ENCODE measurements around the gene RAPGEF4.
"Not testable (repeated sequence)": the region's sequence is repeated elsewhere in the genome, so short reads cannot be mapped to it uniquely, and the experiment has no call there.

RAPGEF4 gene

DNA sequence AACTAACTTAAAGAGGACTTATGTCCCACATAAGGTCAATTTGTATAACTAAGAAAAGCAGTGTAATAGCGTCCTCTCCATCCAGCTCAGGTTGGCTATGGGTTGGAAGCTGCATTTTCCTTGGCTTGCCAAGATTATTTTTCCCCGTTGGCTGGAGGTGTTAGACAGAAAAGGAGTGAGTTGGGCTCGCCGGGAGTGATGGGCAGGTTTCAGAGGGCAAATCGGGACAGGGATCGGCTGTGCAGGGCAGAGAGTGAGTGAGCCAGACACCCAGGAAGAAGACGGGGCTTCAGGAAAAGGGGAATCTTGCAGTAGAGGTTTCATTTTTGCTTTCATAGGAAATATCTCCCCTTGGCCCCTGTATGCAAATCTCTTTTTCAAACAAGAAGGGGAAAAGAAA, 298.5 kb downstream of the RAPGEF4 start:
- DNase-seq (ENCODE audit: low spot score) = no peak

DNA sequence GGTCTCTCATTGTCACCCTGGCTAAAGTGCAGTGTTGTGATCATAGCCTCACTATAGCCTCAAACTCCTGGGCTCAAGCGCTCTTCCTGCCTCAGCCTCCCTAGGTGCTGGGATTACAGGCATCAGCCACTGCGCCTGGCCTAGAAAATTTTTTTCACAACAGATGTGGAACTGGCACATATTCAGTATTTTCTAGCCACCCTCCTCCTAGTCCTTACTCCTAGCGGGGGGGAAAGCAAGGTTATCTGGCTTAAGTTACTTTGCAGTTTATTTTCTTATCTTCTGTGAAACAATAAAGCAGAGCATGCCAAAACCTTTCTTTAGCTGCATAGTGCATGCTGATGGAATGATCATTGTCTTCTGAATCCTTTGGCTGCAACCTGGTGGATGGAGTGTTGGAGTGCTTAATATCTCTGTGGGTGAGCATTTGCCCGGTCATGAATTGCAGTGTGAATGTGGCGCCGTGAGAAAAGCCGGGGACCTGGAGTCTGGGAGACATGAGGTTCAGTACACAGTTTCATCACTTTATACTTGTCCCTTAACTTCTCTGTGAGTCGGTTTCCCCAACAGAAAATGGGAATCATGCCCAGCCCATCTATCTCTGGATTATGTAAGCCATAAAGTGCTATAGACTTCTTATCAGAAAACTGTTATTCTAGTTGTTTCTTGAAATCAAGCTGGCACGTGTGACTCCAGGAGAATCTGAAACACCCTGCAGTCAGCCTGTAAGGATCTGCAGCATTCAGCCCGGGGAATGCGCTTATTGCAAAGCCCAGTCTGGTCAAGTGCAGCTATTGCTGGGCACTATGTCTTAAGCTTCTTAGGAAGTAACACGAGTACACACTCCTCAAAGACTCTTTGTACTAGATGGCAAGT, 301.8 kb downstream of the RAPGEF4 start:
- DNase-seq (ENCODE audit: low spot score) = no peak

DNA sequence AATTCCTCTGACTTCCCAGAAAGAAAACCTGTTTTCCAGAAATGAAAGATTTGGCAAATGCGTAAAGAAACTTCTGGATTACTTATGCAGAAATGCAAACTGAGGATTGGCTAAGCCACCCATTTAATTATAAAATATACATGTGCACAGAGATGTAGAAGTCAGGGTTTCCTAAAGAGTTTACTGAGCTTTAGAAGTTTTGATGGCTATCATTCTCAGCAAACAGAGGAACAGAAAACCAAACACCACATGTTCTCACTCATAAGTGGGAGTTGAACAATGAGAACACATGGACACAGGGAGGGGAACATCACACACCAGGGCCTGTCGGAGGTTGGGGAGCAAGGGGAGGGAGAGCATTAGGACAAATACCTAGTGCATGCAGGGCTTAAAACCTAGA, 302.6 kb downstream of the RAPGEF4 start:
- DNase-seq (ENCODE audit: low spot score) = not testable (repeated sequence)

- no peak for DNase-seq (ENCODE audit: low spot score)
Observed at GRCh38 chr2:173040729-173041128, 305.1 kb downstream of the RAPGEF4 start.

- DNase-seq (ENCODE audit: low spot score) = peak; percentile 28
Observed at GRCh38 chr2:173043476-173043875, 307.8 kb downstream of the RAPGEF4 start.

GRCh38 chr2:173043897-173044519, 308.4 kb downstream of the RAPGEF4 start:
- no peak for DNase-seq (ENCODE audit: low spot score)

- no peak for DNase-seq (ENCODE audit: low spot score)
Observed at GRCh38 chr2:173044686-173045085, 309.0 kb downstream of the RAPGEF4 start.

GRCh38 chr2:173045181-173045580, 309.5 kb downstream of the RAPGEF4 start:
- no peak for DNase-seq (ENCODE audit: low spot score)

GRCh38 chr2:173048522-173048896, 312.9 kb downstream of the RAPGEF4 start:
- DNase-seq (ENCODE audit: low spot score) = no peak

DNA sequence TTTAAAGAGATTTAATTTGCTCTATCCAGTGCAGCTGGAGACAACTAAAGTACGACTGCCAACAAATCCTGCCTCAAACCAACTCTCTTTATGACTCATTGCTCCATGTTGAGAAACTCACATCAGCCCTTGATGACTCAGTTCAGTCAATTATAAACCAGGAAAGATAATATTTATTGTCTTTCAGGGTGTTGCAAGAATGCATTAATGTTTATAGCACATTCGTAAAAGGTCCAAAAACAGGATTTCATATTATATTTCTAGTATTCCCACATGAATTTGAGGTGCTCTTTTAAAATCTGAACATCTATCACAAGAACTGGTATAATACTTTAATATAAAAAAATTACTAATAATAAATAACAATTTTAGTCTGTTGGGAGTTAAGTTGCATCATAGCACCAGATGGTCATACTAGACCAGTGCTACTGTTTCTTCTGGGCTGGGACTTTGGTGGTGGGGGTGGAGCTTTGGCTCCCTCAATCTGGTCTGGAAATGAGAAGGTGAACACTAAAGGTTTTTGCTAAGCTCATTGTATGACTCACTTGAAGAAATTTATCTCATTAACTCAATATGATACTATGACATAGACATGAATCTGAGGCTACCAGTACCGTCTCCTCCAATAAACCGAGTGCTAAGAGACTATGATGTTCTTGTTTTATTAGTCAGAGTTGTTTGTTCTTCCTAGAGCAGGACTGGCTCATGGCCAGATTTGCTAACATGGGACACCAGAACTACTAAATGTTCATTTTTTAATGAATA, 313.4 kb downstream of the RAPGEF4 start:
- peak; percentile 99 for DNase-seq (ENCODE audit: low spot score)

DNA sequence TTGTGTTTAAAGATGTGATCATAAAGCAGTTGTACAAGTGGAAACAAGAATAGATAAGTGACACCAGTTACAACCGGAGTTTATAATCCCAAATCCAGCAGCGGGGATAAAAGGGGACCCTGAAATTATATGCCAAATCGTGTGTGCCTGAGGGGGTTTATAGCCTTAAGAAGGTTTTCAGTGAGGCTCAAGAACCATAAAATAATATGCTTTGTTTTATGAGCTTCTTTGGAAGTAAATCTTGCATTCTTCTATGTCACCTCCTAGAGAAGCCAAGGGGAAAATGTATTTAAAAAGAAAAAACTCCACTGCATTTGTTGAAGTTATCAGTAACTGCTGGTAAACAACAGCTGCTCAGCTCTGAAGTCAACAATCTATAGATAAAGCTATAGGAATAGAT, 314.2 kb downstream of the RAPGEF4 start:
- DNase-seq (ENCODE audit: low spot score) = no peak

DNA sequence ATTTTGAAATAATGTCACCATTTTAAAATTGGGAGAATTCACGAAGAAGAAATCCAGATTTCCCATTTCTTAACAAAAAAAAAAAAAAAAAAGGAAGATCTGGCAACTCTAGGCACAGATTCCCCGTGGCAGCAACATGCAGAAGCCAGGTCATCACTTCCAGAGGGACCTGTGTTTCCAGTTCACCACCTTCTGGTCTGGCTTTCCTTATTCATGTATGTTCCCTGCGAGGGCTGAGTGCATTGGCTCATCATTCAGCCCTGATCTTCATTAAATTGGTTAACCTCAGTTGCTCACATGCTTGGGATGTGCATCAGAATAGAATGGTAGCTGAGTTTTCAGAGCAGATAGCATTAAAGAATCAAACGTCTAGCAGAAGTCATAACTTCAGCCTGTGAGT, 315.0 kb downstream of the RAPGEF4 start:
- peak; percentile 44 for DNase-seq (ENCODE audit: low spot score)

- DNase-seq (ENCODE audit: low spot score) = no peak
Observed at GRCh38 chr2:173051463-173052215, 316.0 kb downstream of the RAPGEF4 start.

DNA sequence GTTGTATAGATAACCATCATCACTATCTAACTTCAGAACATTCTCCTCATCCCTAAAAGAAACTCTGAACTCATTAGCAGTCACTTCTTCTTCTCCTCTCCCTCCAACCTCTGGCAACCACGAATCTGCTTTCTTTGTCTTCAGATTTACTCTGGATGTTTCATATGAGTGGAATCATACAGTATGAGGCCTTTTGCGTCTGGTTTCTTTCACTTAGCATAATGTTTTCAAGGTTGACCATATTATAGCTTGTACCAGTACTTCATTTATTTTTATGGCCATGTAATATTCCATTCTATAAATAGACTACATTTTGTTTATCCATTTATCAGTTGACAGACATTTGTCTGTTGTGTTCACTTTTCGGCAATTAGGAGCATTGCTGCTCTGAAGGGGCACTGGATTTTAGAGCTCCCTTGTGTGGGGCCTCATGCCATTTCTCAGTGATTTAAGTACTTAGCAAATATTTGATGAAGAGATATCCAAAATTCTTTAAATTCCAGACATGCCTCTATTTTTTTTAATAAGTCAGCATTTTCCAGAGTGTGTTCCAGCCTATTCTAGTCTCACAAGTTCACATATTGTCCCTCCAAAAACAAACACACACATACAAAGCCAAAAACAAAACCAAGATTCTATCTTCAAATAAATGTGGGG, 317.5 kb downstream of the RAPGEF4 start:
- DNase-seq (ENCODE audit: low spot score) = peak; percentile 27

DNA sequence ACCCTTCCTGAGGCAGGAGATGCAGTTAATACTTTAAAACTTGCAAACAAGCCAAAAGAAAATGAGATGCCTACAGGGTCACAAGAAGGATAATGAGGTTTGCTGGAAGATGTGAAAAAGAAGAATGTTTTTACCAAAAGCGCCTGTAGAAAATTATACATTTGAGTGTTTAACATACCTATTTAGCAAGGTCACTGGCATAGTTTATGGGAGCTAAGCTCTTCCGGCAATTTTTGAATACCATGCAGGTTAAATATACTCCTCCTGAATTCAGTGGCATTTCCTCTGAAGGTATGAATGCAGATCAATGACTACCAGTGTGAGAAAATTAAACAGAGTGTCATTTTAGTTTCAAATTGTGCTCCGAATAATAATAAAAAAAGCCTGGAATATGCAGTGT, 318.8 kb downstream of the RAPGEF4 start:
- DNase-seq (ENCODE audit: low spot score) = peak; percentile 32

DNA sequence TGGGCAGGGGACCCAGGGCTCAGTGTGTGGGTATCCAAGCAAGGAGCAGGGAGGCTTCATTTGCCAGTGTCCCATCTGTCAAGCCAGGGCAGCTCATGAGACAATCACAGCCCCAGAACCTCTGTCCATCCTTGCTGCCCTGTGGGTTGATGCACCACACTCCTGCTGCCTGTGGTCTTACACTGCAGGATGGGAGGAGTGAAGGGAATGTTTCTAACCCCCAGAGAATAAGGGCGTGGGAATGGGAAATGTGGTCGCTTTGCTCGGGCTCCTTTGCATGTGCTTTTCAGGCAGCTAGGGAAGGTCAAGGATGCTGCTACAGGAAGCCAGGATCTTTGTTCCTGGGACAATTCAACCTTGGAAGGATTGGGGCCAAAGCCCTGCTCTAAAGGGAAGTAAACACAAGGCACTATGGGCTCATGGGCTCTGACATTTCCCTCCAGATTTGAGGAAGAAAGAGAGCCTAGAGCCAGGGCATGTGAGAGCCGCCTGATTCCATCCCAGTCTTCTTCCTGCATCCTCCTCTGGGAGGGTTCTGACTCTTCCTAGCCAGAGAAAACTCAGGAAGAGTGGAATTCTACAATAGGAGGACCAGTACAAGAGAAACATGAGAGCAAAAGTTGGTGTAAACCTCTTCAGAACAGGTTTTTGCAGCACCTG, 321.2 kb downstream of the RAPGEF4 start:
- no peak for DNase-seq (ENCODE audit: low spot score)

GRCh38 chr2:173058097-173058496, 322.5 kb downstream of the RAPGEF4 start:
- DNase-seq (ENCODE audit: low spot score) = no peak

DNA sequence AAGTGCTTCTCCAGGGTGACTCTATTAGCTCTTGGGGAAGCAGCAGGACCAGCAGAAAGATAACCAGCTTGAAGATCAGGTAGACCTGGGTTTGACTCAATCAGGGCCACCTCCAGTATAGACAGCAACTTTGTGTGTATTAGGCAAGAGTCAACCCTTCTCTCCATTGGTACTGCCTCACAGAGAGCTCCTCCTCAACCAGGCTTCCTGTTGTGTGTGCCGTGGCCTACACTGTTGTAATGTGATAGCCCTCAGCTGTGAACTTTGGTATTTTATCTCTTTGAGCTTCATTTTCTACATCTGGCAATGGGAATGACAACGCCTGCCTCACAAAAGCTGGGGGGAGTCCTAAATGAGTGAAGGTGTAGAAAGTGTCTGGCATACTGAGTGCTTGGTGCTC, 323.0 kb downstream of the RAPGEF4 start:
- DNase-seq (ENCODE audit: low spot score) = no peak

DNA sequence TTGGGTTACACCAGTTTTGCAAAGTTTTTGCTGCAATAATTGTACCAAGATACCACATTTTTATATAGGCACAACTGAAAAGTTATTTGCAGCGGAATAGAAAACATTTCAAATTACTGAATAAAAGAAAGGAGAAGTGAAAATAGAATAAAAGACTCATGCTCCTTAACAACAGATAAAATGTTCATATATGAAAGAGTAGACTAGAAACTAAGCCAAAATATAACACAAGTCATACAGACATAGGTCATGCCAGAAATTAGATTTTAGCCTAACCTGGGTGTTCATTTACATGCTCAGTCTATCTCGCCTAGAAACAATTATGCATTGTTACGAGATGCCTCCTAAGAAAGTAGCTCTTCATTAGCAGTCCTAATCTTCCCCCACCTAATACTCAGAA, 323.6 kb downstream of the RAPGEF4 start:
- no peak for DNase-seq (ENCODE audit: low spot score)

DNA sequence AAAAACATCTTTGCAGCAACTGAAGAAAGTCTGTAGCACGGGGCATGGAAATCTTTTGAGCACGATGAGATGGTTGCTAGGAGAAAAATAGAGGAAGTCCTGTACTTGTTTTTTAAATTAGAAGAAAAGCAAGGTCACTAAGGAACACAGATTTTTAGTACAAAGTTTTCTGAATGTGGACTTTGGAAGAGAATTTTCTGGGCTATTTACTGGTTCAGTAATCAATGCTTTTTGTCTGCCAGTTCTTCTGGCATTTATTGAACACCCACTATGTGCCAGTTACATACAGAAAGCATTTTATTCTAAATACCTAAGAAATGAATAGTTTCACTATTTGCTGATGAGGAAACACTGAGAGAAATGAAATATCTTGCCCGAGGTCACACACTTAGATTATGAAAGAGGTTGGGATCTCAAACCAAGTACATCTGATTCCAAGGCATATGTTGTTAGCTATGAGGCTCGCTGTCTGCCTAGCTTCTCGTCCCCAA, 324.4 kb downstream of the RAPGEF4 start:
- DNase-seq (ENCODE audit: low spot score) = no peak

- no peak for DNase-seq (ENCODE audit: low spot score)
Observed at GRCh38 chr2:173062801-173063200, 327.2 kb downstream of the RAPGEF4 start.

Measured in kidney tubule cell (primary cell).